ENCODE results near the gene OR6N2.

DNA sequence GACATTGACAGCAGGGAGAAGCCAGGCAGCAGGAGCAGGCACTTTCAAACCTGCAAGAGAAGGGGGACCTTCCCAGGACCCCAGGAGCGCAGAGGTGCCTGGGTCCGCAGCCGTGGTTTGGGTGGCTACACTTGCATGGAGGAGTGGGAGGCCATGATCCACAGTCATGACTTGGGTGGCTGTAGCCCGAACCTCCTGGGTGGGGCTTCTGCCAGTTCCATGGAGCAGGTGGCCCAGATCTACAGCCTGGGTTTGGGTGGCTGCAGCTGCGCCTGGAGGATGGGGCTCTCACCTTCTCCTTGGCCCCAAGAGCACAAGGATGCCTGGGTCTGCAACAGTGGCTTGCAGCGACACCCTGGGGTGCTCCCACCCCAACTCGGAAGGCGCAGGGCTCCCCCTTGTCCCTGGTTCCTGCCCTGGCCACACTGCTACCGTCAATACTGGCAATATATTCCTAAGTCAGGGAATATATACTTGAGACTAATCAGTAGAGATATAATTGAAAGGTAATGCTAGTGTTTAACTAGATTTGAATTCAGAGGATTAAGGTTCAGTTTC is 28.8 kb downstream of the OR6N2 start:
- TF ChIP-seq, protein P1, sequence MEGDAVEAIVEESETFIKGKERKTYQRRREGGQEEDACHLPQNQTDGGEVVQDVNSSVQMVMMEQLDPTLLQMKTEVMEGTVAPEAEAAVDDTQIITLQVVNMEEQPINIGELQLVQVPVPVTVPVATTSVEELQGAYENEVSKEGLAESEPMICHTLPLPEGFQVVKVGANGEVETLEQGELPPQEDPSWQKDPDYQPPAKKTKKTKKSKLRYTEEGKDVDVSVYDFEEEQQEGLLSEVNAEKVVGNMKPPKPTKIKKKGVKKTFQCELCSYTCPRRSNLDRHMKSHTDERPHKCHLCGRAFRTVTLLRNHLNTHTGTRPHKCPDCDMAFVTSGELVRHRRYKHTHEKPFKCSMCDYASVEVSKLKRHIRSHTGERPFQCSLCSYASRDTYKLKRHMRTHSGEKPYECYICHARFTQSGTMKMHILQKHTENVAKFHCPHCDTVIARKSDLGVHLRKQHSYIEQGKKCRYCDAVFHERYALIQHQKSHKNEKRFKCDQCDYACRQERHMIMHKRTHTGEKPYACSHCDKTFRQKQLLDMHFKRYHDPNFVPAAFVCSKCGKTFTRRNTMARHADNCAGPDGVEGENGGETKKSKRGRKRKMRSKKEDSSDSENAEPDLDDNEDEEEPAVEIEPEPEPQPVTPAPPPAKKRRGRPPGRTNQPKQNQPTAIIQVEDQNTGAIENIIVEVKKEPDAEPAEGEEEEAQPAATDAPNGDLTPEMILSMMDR (IDR thresholded peaks at IDR 0.05; ENCODE audit: insufficient read depth, low read length), result no peak
- TF ChIP-seq POLR2AphosphoS5 (IDR thresholded peaks at IDR 0.05; ENCODE audit: low read depth) (no peak), SPI1 (IDR thresholded peaks at IDR 0.05; ENCODE audit: borderline replicate concordance, low read depth) (no peak)
- TF ChIP-seq, protein P2, sequence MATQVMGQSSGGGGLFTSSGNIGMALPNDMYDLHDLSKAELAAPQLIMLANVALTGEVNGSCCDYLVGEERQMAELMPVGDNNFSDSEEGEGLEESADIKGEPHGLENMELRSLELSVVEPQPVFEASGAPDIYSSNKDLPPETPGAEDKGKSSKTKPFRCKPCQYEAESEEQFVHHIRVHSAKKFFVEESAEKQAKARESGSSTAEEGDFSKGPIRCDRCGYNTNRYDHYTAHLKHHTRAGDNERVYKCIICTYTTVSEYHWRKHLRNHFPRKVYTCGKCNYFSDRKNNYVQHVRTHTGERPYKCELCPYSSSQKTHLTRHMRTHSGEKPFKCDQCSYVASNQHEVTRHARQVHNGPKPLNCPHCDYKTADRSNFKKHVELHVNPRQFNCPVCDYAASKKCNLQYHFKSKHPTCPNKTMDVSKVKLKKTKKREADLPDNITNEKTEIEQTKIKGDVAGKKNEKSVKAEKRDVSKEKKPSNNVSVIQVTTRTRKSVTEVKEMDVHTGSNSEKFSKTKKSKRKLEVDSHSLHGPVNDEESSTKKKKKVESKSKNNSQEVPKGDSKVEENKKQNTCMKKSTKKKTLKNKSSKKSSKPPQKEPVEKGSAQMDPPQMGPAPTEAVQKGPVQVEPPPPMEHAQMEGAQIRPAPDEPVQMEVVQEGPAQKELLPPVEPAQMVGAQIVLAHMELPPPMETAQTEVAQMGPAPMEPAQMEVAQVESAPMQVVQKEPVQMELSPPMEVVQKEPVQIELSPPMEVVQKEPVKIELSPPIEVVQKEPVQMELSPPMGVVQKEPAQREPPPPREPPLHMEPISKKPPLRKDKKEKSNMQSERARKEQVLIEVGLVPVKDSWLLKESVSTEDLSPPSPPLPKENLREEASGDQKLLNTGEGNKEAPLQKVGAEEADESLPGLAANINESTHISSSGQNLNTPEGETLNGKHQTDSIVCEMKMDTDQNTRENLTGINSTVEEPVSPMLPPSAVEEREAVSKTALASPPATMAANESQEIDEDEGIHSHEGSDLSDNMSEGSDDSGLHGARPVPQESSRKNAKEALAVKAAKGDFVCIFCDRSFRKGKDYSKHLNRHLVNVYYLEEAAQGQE (IDR thresholded peaks at IDR 0.05; ENCODE audit: insufficient replicate concordance, low read depth), result no peak
